Articular chondrocyte of knee joint (primary cell): ENCODE results near the gene RPGRIP1L. TPM values are rescaled to one million over a fixed set of nuclear protein-coding genes. Genes with fewer than 3 reads are reported as not detected.

ENCODE experiments used
- total RNA-seq: library from RNA; depleted of rRNA; stranded (reverse); fragments of >200 nt; gene quantifications from 2 replicates; pipeline ENCODE4 v1.2.3, GENCODE V29; 2012

RPGRIP1L gene
- total RNA-seq: 19.9 and 27.0 TPM in 2 replicates

DNA sequence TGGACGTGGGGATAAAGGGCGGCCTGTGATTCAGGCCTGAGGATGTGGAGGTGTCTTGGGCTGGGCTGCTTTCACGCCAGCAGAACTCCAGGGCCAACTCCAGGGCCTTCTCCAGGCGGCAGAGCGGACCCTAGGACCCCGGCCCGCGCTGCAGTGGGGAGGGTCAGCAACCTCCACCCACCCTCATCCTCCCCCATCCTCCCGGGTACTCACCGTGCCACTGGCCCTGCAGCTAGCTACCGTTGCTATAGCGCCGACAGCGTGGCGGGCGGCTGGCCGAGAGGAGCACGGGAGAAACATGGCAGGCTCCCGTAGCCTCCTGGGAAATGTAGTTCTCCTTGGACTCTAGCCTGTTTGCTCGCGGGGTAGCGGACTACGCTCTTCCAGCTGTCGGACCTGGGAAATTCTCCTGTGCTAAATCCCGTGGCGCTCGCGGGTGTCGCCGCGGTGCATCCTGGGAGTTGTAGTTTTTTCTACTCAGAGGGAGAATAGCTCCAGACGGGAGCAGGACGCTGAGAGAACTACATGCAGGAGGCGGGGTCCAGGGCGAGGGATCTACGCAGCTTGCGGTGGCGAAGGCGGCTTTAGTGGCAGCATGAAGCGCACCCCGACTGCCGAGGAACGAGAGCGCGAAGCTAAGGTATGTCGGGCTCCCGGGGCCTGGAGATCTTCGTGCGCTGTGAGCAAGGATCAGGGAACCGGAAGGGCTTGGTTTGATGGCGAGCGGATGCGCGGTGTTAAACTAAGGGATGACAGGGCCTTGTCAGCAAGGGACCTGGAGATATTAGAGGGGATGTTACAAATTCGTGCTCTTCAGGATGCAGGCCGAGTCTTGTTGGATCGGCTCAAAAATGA, at the start of gene RPGRIP1L, which contains the start of gene FTO:
Gene RPGRIP1L, minus strand, starts transcription at position 270 of the 855 bp plus-strand sequence. CDS start 3,136 bp downstream, outside the sequence.
Gene FTO, plus strand, starts transcription at position 567 of the 855 bp plus-strand sequence.

Other genes with a start within 250 kb of the RPGRIP1L start
- gene AKTIP, start 200.7 kb downstream of the RPGRIP1L start, total RNA-seq: 21.3 and 22.9 TPM in 2 replicates
- gene FTO, start 297 bp upstream of the RPGRIP1L start, total RNA-seq: 218 and 222 TPM in 2 replicates